ENCODE data around the gene IL15RA.
"Not testable (repeated sequence)": the region's sequence is repeated elsewhere in the genome, so short reads cannot be mapped to it uniquely, and the experiment has no call there.

IL15RA gene

GRCh38 chr10:5915451-5915850 lies 61.9 kb downstream of the IL15RA start:
- Histone ChIP-seq H3K27me3 (ENCODE audit: control insufficient read depth in 1 of 2, insufficient read depth in 2 of 2, low read length in 2 of 2) (no peaks in the 10 kb centered on the region), H3K9me3 (ENCODE audit: control insufficient read depth in 1 of 2, low read length in 2 of 2) (no peaks in the 10 kb centered on the region), H3K4me3 (ENCODE audit: low read depth in 1 of 2, low read length in 2 of 2) (no peak overlapping the region), H3K4me1 (ENCODE audit: control insufficient read depth in 1 of 2, insufficient read depth in 2 of 2, low read length in 2 of 2) (no peaks in the 10 kb centered on the region), H3K36me3 (ENCODE audit: control insufficient read depth in 1 of 2, insufficient read depth in 2 of 2, low read length in 2 of 2) (peaks cover 76 to 94% of the 10 kb centered on the region in 2 donors), H3K27ac (ENCODE audit: low read depth, low read length) (no peak overlapping the region), H3K9ac (ENCODE audit: low read depth in 1 of 2, low read length in 2 of 2) (no peak overlapping the region)

DNA sequence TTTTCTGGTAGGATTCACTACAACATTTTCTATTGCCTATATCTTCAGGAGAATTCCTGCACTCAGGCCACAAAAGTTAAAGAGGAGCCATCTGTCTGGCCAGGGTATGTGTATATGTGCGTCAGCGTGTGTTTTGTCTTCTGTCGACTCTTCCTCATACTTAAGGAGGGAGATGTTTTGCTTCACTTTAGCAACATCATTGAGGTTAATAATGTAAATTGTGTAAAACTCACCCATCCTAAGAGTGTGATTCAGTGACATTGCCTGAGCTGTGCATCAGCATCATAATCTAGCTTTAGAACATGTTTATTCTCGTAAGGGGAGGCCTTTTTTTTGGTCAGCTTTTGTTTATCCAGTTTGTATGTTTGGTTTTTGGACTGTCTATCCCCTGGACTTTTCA lies 63.6 kb downstream of the IL15RA start:
- Histone ChIP-seq H3K27me3 (ENCODE audit: control insufficient read depth in 1 of 2, insufficient read depth in 2 of 2, low read length in 2 of 2) (no peaks in the 10 kb centered on the region), H3K4me1 (ENCODE audit: control insufficient read depth in 1 of 2, insufficient read depth in 2 of 2, low read length in 2 of 2) (no peaks in the 10 kb centered on the region), H3K9ac (ENCODE audit: low read depth in 1 of 2, low read length in 2 of 2) (no peak overlapping the region), H3K4me3 (ENCODE audit: low read depth in 1 of 2, low read length in 2 of 2) (no peak overlapping the region), H3K27ac (ENCODE audit: low read depth, low read length) (no peak overlapping the region), H3K36me3 (ENCODE audit: control insufficient read depth in 1 of 2, insufficient read depth in 2 of 2, low read length in 2 of 2) (peaks cover 79 to 96% of the 10 kb centered on the region in 2 donors), H3K9me3 (ENCODE audit: control insufficient read depth in 1 of 2, low read length in 2 of 2) (no peaks in the 10 kb centered on the region)

GRCh38 chr10:5911670-5912069 lies 65.7 kb downstream of the IL15RA start:
- Histone ChIP-seq H3K36me3 (ENCODE audit: control insufficient read depth in 1 of 2, insufficient read depth in 2 of 2, low read length in 2 of 2) (peaks cover 61 to 86% of the 10 kb centered on the region in 2 donors), H3K27me3 (ENCODE audit: control insufficient read depth in 1 of 2, insufficient read depth in 2 of 2, low read length in 2 of 2) (no peaks in the 10 kb centered on the region), H3K4me1 (ENCODE audit: control insufficient read depth in 1 of 2, insufficient read depth in 2 of 2, low read length in 2 of 2) (no peaks in the 10 kb centered on the region), H3K9me3 (ENCODE audit: control insufficient read depth in 1 of 2, low read length in 2 of 2) (no peaks in the 10 kb centered on the region), H3K27ac (ENCODE audit: low read depth, low read length) (no peak overlapping the region), H3K4me3 (ENCODE audit: low read depth in 1 of 2, low read length in 2 of 2) (no peak overlapping the region), H3K9ac (ENCODE audit: low read depth in 1 of 2, low read length in 2 of 2) (no peak overlapping the region)

GRCh38 chr10:5910323-5911100 lies 66.8 kb downstream of the IL15RA start:
- no peak overlapping the region for H3K27ac ChIP-seq (ENCODE audit: low read depth, low read length)

GRCh38 chr10:5908676-5909075 lies 68.7 kb downstream of the IL15RA start:
- H3K4me3 ChIP-seq (ENCODE audit: low read depth in 1 of 2, low read length in 2 of 2); H3K27ac ChIP-seq (ENCODE audit: low read depth, low read length); H3K9me3 ChIP-seq (ENCODE audit: control insufficient read depth in 1 of 2, low read length in 2 of 2); H3K27me3 ChIP-seq (ENCODE audit: control insufficient read depth in 1 of 2, insufficient read depth in 2 of 2, low read length in 2 of 2); H3K9ac ChIP-seq (ENCODE audit: low read depth in 1 of 2, low read length in 2 of 2): not testable (repeated sequence)
- Histone ChIP-seq H3K36me3 (ENCODE audit: control insufficient read depth in 1 of 2, insufficient read depth in 2 of 2, low read length in 2 of 2) (peaks cover 43 to 65% of the 10 kb centered on the region in 2 donors), H3K4me1 (ENCODE audit: control insufficient read depth in 1 of 2, insufficient read depth in 2 of 2, low read length in 2 of 2) (peaks cover 8 to 15% of the 10 kb centered on the region in 2 donors)

More at GRCh38 chr10:5910323-5911100, 66.8 kb downstream of the IL15RA start:
- peaks cover 8 to 10% of the 10 kb centered on the region in 2 donors for H3K4me1 ChIP-seq (ENCODE audit: control insufficient read depth in 1 of 2, insufficient read depth in 2 of 2, low read length in 2 of 2)
- no peaks in the 10 kb centered on the region for H3K27me3 ChIP-seq (ENCODE audit: control insufficient read depth in 1 of 2, insufficient read depth in 2 of 2, low read length in 2 of 2)
- peaks cover 59 to 83% of the 10 kb centered on the region in 2 donors for H3K36me3 ChIP-seq (ENCODE audit: control insufficient read depth in 1 of 2, insufficient read depth in 2 of 2, low read length in 2 of 2)
- H3K4me3 ChIP-seq (ENCODE audit: low read depth in 1 of 2, low read length in 2 of 2), result no peak overlapping the region
- no peak overlapping the region for H3K9ac ChIP-seq (ENCODE audit: low read depth in 1 of 2, low read length in 2 of 2)
- H3K9me3 ChIP-seq (ENCODE audit: control insufficient read depth in 1 of 2, low read length in 2 of 2), result no peaks in the 10 kb centered on the region

DNA sequence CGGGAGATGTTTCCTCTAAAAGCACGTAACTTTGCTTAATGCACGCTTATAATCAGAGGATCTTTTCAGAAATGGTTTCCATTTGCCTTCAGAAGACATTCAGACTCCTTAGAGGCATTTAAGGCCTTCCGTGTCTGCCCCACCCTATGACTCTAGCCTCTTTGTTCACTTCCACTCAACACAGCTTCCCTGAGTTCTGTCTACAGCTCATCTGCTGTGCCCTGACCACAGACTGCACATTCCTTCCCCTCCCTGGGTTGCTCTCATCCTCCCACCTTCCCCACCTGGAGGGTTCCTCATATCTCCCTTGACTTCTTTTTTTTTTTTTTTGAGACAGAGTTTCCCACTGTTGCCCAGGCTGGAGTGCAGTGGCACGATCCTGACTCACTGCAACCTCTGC lies 70.7 kb downstream of the IL15RA start:
- Histone ChIP-seq H3K4me3 (ENCODE audit: low read depth in 1 of 2, low read length in 2 of 2) (peak overlapping the region in 1 of 2 donors; percentile 28), H3K9ac (ENCODE audit: low read depth in 1 of 2, low read length in 2 of 2) (no peak overlapping the region), H3K36me3 (ENCODE audit: control insufficient read depth in 1 of 2, insufficient read depth in 2 of 2, low read length in 2 of 2) (peaks cover 30 to 48% of the 10 kb centered on the region in 2 donors), H3K4me1 (ENCODE audit: control insufficient read depth in 1 of 2, insufficient read depth in 2 of 2, low read length in 2 of 2) (peaks cover 8 to 15% of the 10 kb centered on the region in 2 donors), H3K27ac (ENCODE audit: low read depth, low read length) (no peak overlapping the region), H3K27me3 (ENCODE audit: control insufficient read depth in 1 of 2, insufficient read depth in 2 of 2, low read length in 2 of 2) (no peaks in the 10 kb centered on the region), H3K9me3 (ENCODE audit: control insufficient read depth in 1 of 2, low read length in 2 of 2) (no peaks in the 10 kb centered on the region)

DNA sequence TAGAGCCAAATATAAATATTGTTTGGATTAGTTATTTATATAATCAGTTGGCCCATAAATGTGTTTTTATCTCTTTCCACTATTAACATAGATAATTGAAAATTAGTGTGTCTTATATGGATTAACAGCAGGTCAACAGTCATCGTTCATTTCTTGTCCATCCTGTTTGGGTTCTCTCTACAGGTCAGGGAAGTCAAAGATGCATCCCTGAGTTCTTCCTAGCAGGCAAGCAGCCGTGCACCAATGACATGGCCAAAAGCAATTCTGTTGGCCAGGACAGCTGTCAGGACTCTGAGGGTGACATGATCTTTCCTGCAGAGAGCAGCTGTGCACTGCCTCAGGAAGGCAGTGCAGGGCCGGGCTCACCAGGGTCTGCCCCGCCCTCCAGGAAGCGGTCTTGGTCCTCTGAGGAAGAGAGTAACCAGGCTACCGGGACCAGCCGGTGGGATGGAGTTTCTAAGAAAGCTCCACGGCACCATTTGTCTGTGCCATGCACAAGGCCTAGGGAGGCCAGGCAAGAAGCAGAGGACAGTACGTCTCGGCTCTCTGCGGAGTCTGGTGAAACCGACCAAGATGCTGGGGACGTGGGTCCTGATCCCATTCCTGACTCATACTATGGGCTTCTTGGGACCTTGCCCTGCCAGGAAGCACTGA lies 71.4 kb downstream of the IL15RA start:
- no peak overlapping the region for H3K27ac ChIP-seq (ENCODE audit: low read depth, low read length)
- H3K36me3 ChIP-seq (ENCODE audit: control insufficient read depth in 1 of 2, insufficient read depth in 2 of 2, low read length in 2 of 2), result peaks cover 24 to 42% of the 10 kb centered on the region in 2 donors
- H3K27me3 ChIP-seq (ENCODE audit: control insufficient read depth in 1 of 2, insufficient read depth in 2 of 2, low read length in 2 of 2), result no peaks in the 10 kb centered on the region
- H3K9me3 ChIP-seq (ENCODE audit: control insufficient read depth in 1 of 2, low read length in 2 of 2), result no peaks in the 10 kb centered on the region
- no peak overlapping the region for H3K9ac ChIP-seq (ENCODE audit: low read depth in 1 of 2, low read length in 2 of 2)
- peaks cover 8 to 15% of the 10 kb centered on the region in 2 donors for H3K4me1 ChIP-seq (ENCODE audit: control insufficient read depth in 1 of 2, insufficient read depth in 2 of 2, low read length in 2 of 2)
- H3K4me3 ChIP-seq (ENCODE audit: low read depth in 1 of 2, low read length in 2 of 2), result peak overlapping the region in 1 of 2 donors; percentile 28

DNA sequence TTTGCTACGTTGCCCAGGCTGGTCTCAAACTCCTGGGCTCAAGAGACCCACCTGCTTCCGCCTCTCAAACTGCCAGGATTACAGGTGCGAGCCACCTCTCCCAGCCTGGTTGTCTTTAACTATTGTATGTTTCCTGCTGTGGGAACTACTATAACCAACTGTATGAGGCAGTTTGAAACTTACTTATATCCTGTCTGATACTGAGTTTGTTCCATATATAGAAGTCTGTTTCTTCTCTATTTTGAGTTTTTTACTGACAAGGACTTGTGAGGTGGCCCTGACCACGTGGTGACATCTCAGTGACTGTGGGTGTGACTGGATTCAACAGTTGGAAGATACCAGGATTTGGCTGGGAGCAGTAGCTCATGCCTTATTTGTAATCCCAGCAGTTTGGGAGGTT lies 73.1 kb downstream of the IL15RA start:
- Histone ChIP-seq H3K9ac (ENCODE audit: low read depth in 1 of 2, low read length in 2 of 2) (no peak overlapping the region), H3K9me3 (ENCODE audit: control insufficient read depth in 1 of 2, low read length in 2 of 2) (no peaks in the 10 kb centered on the region), H3K36me3 (ENCODE audit: control insufficient read depth in 1 of 2, insufficient read depth in 2 of 2, low read length in 2 of 2) (peaks cover 12 to 24% of the 10 kb centered on the region in 2 donors), H3K27ac (ENCODE audit: low read depth, low read length) (no peak overlapping the region), H3K27me3 (ENCODE audit: control insufficient read depth in 1 of 2, insufficient read depth in 2 of 2, low read length in 2 of 2) (no peaks in the 10 kb centered on the region), H3K4me1 (ENCODE audit: control insufficient read depth in 1 of 2, insufficient read depth in 2 of 2, low read length in 2 of 2) (peaks cover 8 to 15% of the 10 kb centered on the region in 2 donors), H3K4me3 (ENCODE audit: low read depth in 1 of 2, low read length in 2 of 2) (no peak overlapping the region)

DNA sequence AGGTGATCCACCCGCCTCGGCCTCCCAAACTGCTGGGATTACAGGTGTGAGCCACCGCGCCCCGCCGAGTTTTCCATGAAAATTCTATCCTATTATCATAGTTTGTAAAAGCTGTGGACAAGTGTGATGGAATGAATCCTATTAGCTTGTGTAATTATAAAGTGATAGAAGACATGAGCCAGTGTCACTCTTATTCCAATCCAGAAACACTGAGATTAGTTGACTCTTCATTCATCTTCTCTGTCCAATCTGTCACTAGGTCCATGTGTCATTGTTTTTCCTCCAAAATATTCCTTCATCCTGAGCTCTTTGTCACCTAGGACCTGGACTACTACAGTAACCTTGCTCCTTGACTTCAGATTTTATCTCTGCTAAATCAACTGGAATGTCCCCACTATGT lies 73.8 kb downstream of the IL15RA start:
- Histone ChIP-seq H3K9ac (ENCODE audit: low read depth in 1 of 2, low read length in 2 of 2) (no peak overlapping the region), H3K4me3 (ENCODE audit: low read depth in 1 of 2, low read length in 2 of 2) (no peak overlapping the region), H3K4me1 (ENCODE audit: control insufficient read depth in 1 of 2, insufficient read depth in 2 of 2, low read length in 2 of 2) (peaks cover 8 to 15% of the 10 kb centered on the region in 2 donors), H3K36me3 (ENCODE audit: control insufficient read depth in 1 of 2, insufficient read depth in 2 of 2, low read length in 2 of 2) (peaks cover 7 to 20% of the 10 kb centered on the region in 2 donors), H3K27me3 (ENCODE audit: control insufficient read depth in 1 of 2, insufficient read depth in 2 of 2, low read length in 2 of 2) (no peaks in the 10 kb centered on the region), H3K9me3 (ENCODE audit: control insufficient read depth in 1 of 2, low read length in 2 of 2) (no peaks in the 10 kb centered on the region), H3K27ac (ENCODE audit: low read depth, low read length) (no peak overlapping the region)

GRCh38 chr10:5902511-5903274 lies 74.7 kb downstream of the IL15RA start:
- Histone ChIP-seq H3K9me3 (ENCODE audit: control insufficient read depth in 1 of 2, low read length in 2 of 2) (peaks cover 0 to 4% of the 10 kb centered on the region in 2 donors), H3K4me3 (ENCODE audit: low read depth in 1 of 2, low read length in 2 of 2) (no peak overlapping the region), H3K9ac (ENCODE audit: low read depth in 1 of 2, low read length in 2 of 2) (no peak overlapping the region), H3K27ac (ENCODE audit: low read depth, low read length) (no peak overlapping the region), H3K36me3 (ENCODE audit: control insufficient read depth in 1 of 2, insufficient read depth in 2 of 2, low read length in 2 of 2) (peaks cover 7 to 24% of the 10 kb centered on the region in 2 donors), H3K27me3 (ENCODE audit: control insufficient read depth in 1 of 2, insufficient read depth in 2 of 2, low read length in 2 of 2) (no peaks in the 10 kb centered on the region), H3K4me1 (ENCODE audit: control insufficient read depth in 1 of 2, insufficient read depth in 2 of 2, low read length in 2 of 2) (peaks cover 8 to 15% of the 10 kb centered on the region in 2 donors)
